ENCODE results near the gene DIP2A. TPM values are rescaled to one million over a fixed set of nuclear protein-coding genes. Genes with fewer than 3 reads are reported as not detected.

DIP2A gene
- polyA plus RNA-seq, 1 donor from 2014 or later, result 45.0 TPM

Small RNAs within 50 kb of the gene (small RNA-seq; reads per million reads assigned to genes)
- 0 reads per million in 3 experiments for gene RNU6-396P

Other genes with a start within 250 kb of the DIP2A start
- 101 and 123 TPM in 2 replicates for gene LSS, start 230.1 kb upstream of the DIP2A start, polyA plus RNA-seq
- gene MCM3AP, start 173.3 kb upstream of the DIP2A start, polyA plus RNA-seq, result 74.2 and 90.7 TPM in 2 replicates
- gene YBEY, start 172.5 kb upstream of the DIP2A start, polyA plus RNA-seq, result 88.4 and 95.3 TPM in 2 replicates
- gene C21orf58, start 135.0 kb upstream of the DIP2A start, polyA plus RNA-seq, result 2.8 and 3.0 TPM in 2 replicates
- 28.2 and 45.1 TPM in 2 replicates for gene PCNT, start 134.7 kb upstream of the DIP2A start, polyA plus RNA-seq
- 1.4 TPM in 1 of 2 replicates, not detected in the other for gene S100B, start 146.2 kb downstream of the DIP2A start, polyA plus RNA-seq
- 313 and 343 TPM in 2 replicates for gene PRMT2, start 176.8 kb downstream of the DIP2A start, polyA plus RNA-seq